ENCODE data around the gene ABHD2.
"Not testable (repeated sequence)": the region's sequence is repeated elsewhere in the genome, so short reads cannot be mapped to it uniquely, and the experiment has no call there.

The ABHD2 gene

DNA sequence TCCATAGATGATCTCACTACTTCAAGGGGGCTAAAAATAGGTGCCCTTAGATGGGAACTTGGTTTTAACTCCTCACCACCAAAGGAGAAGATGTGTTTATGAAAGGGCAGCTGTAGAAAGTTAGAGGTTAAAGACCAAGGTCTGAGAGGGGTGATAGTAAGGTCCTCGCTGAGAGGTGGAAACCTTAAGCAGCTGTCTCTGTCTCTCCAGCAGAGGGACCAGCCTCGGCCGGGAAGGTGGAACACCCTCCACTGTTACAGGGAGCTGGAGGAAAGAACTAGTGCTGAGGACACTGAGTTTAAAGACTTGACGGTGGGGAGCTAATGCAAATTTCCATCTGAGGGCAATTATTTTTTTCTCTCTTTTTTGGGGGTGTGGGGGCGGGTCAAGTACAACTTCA is 142.0 kb downstream of the ABHD2 start:
- no peak for DNase-seq

DNA sequence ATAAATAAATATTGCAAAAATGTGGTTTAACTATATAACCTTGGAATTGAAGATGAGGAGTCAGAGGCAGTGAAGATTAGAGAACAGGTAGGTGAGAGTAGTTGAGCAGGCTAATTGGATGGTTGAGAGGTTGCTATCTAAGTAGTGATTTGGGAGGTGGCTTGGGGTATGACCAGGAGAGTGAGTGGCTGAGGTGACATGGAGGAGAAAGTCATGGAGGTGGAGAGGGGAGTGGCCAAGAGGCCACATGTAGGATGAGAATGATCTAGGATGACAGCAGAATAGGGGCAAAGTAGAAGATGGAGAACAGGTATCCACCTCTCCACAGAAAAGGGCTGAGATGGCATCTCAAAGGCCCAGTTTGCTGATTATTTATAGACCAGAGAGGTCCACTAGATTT is 143.6 kb downstream of the ABHD2 start:
- no peak for DNase-seq

DNA sequence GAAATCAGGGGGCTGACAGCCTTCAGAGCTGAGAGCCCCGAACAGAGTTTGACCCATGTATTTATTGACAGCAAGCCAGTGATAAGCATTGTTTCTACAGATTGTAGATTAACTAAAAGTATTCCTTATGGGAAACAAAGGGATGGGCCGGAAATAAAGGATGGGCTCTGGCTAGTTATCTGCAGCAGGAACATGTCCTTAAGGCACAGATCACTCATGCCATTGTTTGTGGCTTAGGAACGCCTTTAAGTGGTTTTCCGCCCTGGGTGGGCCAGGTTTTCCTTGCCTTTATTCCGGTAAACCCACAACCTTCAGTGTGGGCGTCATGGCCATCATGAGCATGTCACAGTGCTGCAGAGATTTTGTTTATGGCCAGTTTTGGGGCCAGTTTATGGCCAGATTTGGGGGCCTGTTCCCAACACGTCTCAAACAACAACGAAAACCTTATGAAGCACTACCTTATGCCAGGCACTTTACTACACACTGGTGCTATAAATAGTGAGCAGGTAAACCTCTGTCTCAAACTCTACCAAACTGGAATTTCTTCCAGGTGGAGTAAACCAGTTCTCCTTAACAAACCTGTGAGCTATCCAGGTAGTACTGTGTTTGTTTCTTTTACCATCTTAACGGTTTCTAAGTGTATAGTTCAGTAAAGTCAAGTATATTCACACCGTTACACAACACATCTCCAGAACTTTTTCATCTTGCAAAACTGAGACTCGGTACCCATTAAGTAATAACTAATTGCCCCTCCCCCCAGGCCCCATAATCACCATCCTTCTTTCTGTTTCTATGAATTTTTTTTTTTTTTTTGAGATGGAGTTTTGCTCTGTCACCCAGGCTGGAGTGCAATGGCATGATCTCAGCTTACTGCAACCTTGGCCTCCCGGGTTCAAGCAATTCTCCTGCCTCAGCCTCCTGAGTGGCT is 151.9 kb downstream of the ABHD2 start:
- not testable (repeated sequence) for DNase-seq

DNA sequence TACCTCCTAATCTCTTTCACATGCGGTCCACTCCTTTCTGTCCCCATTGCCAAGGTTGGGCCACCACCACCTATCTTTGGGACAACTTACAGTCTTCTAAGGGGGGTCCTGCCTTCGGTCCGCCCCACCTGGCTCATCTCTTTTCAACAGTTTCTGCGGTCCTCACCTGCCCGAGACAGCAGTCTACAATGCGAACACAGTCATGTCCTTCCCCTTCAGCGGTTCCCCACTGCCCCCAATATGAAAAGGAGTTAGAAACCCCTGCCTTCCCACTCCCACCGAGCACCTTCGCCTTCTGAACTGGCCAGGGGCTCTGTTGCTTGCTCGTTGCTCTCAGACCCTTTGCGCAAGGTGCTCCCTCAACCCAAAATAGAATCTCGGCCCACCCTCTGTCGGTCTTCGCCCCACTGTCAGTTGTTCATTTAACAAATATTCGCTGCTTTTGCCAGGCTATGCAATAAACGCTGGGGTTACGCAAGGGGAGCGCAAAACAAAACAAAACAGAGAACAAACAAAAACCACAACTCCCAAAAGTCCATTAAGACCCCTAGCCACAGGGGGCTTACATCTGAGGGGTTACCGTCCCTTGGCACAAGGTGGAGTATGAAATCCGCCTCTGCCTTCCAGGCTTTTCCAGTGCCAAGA is 154.9 kb downstream of the ABHD2 start:
- no peak for DNase-seq

DNA sequence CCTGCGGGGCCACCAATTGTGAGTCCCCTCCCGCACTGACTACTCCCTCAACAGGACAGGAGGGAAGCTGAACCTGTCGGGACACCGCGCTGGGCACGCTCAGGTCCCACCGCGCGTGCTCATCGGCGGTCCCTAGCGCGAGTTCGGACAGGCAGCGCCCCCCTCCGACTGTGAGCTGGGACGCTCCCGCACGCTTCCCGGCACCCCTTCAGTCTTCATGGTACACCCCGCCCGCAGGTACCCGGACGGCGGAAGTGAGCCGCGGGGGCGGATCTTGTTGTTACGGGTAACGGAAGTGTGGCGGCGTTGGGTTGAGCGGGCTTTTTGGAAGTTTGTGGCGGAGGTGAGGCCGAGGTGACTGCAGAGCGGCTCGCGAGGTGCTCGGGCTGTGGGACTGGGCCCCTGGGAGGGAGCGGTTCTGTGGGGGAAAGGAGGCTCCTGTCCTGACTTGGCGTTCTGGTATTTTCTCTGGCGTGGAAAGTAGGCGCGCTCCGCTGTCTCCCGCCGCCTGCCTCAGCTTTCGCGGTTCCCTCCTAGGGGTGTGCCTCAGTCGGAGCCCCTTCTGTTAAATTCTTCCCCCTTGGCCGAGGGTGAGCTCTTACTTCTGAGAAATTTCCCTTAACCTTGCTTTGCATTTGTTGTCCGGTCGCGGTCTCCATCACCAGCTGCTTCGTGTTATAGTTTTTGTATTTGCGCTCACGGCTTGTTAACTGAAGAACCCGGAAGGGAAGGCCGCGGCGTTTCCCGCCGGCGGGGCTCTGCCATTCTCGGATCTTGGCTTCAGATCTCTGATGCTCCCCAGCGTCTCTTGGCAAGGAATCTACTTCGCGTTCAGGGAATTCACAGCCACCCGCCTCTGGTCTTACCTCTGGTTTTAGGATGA is 155.7 kb downstream of the ABHD2 start, which contains the start of gene FANCI:
TSS of gene FANCI (plus strand) at position 289 of the 883 bp plus-strand sequence. CDS start 3,669 bp downstream, outside the sequence.
- DNase-seq = peak; percentile 94 to 97

DNA sequence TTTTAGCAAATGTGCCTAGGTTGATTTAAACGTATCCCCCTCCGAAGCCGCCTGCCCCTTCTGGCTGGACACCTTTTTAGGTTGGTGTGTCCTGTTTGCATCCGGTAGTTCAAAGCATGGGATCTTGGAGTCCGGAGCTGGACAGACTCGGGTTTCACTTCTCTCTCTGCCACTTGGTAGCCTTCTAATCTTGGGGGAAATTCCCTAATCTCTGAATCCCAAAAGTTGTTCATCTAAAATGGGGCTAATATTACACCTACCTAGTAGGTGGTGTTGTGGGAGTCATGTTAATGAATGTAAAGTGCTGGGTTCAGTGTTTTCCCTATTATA is 156.3 kb downstream of the ABHD2 start:
- no peak for DNase-seq

DNA sequence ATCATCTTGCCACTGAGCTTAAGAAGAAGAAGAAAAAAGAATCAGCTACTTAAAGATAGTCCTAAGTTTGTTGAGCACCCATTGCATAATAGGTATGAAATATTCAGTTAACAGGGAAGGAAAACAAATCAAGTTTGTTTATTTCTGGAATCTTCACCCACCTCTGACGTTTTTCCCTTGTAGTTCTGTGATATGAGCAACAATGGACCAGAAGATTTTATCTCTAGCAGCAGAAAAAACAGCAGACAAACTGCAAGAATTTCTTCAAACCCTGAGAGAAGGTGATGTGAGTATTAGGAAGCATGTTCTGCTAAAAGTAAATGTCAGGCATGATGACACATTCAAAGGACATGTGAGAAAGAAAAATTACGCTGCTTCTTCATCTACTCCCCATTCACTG is 159.2 kb downstream of the ABHD2 start:
- DNase-seq = no peak

DNA sequence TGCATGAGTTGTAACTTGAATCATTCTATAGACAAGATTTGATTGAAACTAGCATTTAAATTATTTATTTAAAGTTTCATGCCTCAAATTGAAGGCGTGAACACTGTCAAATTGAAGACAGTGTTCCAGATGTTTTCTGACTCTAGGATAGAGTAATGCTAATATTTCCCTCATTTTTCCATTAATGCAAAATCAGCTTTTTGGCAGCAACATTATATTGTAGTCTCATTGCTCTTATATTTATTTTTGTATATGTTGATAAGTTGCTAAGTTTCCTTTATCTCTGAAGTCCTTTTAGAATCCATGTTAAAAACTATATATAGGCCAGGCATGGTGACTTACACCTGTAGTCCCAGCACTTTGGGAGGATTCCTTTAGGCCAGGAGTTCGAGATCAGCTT is 160.3 kb downstream of the ABHD2 start:
- DNase-seq = no peak

DNA sequence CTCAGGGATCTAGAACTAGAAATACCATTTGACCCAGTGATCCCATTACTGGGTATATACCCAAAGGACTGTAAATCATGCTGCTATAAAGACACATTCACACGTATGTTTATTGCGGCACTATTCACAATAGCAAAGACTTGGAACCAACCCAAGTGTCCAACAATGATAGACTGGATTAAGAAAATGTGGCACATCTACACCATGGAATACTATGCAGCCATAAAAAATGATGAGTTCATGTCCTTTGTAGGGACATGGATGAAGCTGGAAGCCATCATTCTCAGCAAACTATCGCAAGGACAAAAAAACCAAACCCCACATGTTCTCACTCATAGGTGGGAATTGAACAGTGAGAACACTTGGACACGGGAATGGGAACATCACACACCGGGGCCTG is 161.9 kb downstream of the ABHD2 start:
- DNase-seq = not testable (repeated sequence)

Measured in CD4-positive, alpha-beta T cell treated with Interferon alpha-2 for 1 hour (primary cell).